ENCODE results near the gene CEP128.

Gene CEP128

DNA sequence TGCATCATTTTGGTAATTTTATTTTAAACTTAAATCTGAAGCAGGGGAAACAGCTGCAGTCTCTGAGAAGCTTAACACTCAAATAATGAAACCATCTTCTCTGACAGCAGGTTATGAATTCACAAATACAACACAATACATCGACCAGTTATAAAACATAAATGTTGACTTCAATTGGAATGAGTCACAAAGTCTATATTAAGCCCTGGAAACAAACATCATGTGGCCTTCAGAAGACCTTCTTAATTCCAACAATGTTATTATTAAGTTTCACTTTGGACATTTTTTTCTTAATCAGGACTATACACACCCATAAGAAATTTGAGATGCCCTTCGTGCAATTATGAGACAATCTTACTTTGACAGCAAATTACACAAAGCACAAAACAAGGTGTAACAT is 68.9 kb downstream of the CEP128 start:
- DNase-seq = no peak

DNA sequence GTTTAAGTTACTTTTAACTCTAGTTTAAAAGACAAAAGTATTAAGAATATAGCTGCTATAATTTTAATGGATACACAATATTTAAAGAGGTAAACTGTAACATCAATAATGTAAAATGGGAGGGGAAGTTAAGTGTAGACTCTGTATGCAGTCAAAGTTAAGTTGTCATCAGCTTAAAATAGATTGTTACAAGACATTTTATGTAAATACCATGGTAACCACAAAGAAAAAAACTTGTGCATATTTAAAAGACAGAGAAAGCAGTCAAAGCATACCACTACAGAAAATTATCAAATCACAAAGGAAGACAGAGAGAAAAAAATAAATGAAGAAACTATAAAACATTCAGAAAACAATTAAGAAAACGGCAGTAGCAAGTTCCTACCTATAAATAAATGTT is 73.3 kb downstream of the CEP128 start:
- DNase-seq = no peak

DNA sequence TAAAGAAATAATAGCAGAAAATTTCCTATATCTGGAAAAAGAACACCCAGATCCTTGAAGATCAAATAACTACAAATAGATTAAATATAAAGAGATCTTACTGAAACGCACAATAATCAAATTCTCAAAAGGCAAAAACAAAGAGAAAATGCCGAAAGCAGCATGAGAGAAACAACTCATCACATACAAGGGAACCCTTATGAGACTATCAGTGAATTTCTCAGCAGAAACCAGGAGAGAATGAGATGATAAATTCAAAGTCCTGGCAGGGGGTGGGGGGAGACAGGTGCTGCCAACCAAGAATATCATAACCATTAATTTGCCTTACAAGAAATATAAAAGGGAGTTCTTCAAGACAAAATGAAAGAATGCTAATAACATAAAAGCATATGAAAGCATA is 73.7 kb downstream of the CEP128 start:
- DNase-seq = no peak

DNA sequence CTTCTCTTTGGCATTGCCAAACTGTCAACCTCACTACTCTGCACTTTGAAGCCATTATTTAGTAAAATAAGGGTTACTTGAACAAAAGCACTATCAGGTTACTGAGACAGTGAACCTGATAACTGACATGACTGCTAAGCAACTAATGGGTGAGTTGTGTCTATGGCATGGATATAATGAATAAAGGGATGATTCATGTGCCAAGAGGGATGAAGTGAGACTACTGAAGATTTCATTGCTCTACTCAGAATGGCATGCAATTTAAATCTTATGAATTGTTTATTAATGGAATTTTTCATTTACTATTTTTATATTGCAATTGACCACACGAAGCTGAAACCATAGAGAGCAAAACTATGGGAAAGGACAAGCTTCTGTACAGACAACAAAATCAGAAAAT is 74.4 kb downstream of the CEP128 start:
- DNase-seq = no peak

DNA sequence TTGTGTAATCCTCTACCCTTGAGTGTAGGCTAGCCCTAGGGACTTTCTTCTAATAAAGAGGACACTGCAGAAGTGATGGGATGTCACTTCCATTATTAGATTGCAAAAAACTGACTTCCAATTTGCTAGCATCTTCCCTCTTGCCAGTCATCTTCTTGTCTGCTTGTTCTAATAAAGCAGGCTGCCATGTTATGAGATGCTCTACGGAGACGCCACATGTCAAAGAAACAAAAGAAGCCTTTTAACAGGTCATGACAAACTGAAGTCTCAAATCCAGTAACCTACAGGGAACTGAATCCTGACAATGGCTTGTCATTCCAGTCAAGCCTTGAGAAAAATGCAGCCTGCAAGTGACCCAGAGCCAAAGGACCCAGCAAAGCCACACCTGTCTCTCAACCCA is 76.0 kb downstream of the CEP128 start:
- DNase-seq = no peak

DNA sequence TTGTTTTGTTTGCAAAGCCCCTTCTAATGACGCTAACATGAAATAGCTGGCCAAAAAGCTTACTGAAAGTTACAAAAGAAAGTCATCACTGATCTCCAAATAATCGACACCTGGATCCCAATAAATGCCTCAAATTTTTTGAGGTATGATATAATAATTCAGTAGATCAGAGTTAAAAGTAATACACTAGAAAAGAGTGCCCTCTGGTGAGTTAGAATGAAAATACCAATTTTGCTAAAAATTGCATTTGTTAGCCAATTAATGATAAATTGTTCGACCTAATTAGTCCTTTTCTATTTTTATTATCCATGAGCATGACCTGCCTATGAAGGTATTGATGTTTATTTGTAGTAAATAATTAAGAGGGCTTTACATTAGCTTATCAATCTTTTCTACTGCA is 78.6 kb downstream of the CEP128 start:
- DNase-seq = no peak

DNA sequence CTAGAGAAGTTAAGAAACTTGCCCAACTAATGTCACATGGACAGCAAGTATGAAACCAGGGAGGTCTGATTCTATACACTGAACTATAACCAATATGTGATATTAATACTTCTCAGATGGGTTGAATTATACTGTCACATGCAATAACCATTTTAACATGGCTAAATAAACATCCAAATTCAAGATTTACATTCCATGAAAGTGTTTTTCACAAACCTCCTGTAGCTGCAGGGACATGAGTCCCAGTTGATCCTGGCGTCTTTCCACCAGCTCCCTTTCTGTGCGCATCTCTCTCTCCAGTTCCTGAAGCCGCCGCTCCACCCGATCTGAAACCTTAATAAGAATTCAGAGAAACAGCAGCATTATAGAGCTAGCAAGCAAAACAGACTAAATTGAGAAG is 79.0 kb downstream of the CEP128 start:
- DNase-seq = no peak

DNA sequence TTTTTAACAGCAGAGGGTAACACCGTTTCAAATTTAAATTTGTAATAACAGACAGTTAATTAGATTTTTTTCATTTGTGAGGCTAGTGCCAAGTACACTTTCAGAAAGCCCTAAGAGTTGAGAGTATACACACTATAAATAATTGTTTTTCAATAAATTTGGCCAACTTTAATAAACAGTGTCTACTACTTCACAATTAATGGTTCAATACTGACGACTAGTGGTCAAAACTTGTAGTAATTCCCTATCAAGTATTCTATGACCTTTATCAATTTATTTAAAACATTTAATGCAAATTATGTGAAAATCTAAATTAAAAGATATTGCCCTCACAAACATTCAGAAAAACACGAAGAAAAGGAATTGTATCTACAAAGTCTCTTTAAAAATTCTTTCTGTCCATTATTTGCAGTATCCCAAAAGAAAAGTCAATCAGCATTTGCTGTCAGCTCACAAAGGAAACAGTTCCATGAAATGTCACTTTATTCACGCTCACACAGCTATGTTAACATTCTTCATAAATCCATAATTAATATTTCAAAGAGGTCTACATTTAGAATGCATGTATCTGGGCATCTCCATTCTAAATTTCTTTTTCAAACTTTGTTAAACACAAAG is 91.2 kb downstream of the CEP128 start:
- DNase-seq = peak; percentile 31

DNA sequence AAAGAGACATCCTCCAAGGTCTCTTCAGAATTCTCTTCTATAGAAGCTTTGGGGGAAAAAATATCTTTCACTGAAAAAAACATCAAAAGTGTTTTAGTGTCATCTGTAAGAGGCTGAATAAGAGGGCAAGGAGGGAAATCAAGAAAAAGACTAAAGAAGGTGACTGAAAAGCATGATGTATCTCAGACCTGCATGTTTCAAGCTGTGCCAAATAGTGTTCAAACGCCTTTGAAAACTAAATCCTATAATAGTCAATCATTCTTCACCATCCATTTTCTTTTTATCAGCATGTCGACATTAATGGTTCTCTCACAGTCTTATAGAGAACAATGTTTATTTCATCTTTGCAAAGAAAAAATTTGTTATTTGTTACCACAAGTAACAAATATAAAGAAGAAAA is 94.5 kb downstream of the CEP128 start:
- DNase-seq = no peak

DNA sequence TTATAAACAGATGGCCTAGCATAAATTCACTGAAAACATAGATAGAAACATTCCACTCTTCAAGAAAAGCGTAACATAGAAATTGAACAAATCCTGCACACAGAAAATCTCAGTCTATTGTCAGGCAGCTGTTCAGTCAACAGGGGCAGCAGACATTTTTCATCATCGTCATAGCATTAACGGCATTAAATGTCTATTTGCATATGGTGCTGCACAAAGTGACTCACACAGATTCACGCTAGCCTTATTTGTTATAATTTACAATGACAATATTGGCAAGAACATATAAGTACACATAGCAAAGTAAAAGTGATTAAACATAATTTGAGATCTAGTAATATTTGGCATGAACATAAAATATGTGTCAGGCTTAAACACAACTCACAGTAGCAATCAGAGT is 95.7 kb downstream of the CEP128 start:
- no peak for DNase-seq

DNA sequence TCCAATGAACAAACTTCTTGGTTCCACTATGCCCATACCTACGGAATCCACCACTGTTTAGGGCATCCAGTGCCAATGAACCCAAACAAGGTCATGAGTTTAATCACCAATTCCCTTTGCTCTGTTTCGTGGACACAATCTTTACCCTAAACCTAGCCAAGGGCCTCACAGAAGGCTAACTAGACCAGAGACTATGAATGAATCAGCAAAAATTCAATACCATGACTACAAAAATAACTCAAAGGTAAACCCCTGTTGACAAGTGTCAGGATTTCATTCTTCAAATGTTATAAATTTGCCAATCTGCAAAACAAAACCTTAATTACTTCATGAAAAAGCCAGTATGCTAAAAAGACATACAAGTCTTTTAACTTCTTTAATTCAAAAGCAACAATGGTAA is 96.7 kb downstream of the CEP128 start:
- no peak for DNase-seq

DNA sequence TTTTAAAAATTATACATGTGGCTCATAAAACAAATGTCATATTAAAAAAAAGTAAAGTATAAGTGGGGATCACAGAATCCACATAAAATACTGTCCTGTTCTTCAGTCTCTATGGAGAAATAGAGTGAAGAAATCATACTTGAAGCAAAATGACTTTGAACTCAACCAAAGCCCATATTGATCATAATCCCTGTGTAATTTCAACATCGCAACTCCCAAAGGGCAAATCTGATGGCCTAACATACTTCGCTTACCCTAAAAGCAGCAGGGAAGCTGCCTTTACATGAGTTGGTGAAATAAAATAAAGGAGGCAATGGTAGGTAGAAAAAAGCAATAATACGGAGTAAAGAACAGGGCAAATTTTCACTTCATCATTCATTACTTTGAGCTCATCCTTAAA is 101.8 kb downstream of the CEP128 start:
- DNase-seq = no peak

DNA sequence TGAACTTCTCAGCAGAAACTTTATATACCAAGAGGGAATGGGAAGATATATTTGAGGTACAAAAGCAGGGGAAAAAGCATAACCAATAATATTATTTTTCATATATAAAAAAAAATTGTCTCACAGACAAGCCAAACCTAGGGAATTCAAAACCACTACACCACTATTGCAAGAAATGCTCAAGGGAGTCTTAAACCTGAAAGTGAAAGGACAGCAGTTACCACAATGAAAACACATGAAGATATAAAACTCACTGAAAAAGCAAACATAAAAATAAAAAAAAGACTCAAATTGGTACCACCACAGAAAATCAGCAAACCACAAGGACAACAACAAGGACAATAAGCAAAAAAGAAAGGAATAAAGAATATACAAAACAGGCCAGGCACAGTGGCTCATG is 131.9 kb downstream of the CEP128 start:
- peak; percentile 5 for DNase-seq

DNA sequence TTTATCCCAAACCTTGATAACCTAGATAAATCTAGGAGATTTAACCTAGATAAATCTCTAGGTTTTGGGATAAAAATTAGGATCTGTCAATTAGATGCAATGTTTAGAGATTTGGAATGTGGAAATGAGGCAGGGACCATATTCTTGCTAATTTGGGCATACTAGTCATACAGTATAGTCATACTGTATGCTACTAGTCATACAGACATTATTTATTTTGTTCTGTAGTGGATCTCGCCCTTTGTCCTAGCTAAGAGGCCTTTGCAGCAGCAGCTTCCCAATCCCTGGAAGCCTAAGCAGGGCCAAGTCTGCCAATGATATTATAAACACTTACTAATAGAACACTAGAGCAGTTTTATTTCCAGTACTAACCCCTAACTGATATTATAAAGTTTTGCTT is 136.4 kb downstream of the CEP128 start:
- DNase-seq = no peak

DNA sequence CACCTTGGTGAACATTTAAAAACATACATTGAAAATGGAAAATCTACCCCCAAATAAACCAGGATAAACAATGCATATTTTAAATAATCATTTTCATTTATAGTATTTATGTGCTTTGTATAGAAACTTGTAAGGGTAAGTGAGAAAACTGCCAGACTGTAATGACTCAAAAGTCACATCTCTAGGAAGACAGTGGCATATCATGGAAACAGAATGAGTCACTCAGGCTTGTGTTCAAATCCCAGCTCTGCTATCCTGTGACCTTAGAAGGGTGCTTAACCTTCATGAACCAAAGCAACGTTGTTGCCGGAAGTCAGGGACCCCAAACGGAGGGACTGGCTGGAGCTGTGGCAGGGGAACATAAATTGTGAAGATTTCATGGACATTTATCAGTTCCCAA is 142.7 kb downstream of the CEP128 start:
- DNase-seq = peak; percentile 30

DNA sequence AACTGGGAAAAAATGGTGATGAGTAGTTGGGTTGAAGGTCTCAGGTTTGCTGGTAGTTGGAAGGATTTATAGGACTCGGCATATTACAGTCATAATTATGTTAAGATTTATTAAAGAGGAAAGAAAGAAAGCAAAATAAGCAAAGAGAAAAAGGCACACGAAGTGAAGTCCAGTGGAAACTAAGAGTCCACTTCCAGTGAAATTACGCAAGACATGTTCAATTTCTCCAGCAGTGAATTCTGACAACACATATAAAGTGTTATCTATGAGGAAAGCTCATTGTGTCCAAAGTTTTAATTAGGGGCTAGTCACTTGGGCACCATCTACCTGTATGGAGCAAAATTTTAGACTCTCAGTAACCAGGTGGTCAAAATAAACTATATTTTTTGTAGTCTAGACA is 143.3 kb downstream of the CEP128 start:
- no peak for DNase-seq

DNA sequence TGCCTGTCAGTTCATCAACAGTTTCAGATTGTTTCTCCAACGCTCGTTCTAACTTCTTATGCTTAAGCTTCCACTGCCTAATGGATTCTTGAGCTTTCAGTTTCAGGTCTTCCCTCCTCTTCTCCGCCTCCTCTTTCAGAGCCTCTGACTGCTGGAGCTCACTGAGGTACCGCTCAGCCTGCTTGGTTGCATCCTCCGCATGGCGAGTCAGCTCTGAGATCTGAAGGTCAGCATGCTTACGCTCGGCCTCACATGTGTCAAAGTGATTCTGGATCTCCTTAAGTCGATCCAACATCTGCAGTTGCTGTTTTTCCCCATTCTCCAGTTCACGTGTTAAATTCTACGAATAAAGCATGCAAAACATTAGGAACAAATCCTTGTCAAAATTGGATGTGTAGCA is 148.8 kb downstream of the CEP128 start:
- no peak for DNase-seq

DNA sequence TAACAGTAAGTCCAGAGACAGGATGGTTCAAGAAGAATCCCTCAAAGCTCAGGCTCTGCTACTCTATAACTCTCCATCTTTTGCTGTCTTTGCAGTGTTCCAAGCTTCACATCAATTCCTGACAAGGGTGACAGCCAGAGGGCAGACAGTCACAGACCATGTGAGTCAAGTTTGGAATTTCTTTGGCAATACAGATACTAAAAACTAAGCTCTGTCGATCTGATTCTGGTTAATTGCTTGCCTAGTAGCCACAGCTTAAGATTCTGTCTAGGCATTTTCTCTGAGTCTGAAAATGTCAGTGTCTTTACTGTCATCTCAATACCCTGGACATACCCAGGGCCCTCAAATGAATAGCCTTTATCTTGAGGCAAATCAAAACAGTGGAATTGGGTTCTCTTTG is 153.7 kb downstream of the CEP128 start:
- no peak for DNase-seq

DNA sequence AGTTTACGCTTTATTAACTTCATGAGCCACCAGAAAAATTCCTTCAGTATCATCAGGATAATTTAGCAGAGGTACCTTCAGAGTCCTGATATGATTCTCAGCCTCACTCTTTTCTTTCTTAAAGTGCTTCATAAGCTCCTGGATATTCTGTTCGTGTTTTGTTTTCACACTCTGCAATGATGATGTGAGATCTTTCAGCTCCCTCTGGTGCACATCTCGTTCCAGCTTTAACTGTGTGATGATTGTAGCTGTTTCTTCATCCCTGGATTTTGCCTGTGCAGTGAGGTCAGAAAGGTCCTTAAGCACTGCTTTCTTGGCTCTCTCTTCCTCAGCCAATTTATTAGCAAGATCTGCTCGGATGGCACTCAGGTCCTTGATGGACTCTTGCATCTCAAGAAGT is 156.7 kb downstream of the CEP128 start:
- no peak for DNase-seq

DNA sequence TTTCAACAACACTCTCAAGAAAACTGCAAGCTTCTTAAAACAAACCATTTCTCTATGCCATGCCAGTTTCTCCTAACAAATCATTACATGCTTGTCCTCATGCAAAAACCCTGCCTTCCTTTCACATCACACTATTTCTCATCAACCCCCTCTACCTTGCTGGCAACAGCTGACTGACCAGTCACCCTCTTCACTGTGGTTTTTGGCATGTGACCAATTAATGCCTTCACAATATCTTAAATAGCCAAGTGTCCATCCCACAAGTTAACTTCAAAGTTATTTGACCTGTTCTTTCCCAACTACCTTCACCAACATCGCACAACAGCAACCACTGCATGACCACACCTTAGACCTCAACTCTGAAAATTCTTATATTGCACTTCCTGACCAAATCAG is 159.6 kb downstream of the CEP128 start:
- DNase-seq = no peak

DNA sequence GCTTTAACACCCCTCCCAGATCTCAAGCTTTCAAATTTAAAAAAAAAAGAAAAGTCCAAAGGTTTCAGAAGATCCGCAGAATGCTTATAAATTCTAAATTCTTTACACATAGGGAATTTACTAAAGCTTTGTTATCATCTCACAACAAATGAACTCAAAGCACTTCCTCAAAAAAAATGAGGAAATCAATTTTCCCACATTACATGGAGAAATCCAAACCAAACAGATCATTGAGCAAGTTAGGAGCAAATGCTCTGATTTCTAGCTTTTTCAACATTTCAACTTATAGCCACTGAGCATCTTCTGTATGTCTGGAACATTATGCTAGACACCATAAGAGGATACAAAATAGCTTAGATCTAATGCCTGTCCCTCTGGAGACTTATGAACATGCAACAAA is 161.0 kb downstream of the CEP128 start:
- no peak for DNase-seq

DNA sequence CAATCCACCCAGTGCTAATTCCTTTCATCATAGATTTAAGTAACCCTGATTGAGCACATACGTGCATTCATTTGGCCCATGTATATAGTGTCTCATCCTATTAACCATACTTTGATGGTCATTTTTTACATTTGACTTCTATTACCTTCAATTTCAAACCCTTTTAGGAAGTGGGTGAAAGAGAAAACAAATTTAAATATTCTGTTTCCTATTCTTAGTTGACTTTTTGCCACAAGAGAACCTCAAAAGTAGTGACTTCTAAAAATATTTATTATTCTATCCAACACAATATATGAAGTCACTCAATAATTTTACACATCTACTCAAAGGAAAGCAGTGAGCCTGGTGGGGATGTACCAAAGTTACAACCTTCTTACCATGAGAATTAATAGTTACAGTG is 164.9 kb downstream of the CEP128 start:
- DNase-seq = no peak

DNA sequence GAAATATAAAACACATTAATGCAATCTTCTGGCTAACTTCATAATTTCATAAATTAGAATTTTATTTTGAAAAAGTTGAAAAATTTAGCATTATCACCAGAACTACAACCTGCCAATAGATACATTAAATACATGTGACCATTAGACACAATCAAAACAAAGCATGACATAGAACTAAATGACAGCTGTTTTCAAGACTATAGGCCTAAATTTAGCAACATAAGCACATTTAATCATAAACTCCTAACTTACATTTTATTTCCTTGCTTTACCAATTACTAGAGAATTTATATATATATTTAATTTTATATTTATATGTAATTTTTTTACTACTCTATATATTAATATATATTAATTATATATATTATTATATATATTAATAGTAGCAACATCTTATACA is 165.4 kb downstream of the CEP128 start:
- no peak for DNase-seq

DNA sequence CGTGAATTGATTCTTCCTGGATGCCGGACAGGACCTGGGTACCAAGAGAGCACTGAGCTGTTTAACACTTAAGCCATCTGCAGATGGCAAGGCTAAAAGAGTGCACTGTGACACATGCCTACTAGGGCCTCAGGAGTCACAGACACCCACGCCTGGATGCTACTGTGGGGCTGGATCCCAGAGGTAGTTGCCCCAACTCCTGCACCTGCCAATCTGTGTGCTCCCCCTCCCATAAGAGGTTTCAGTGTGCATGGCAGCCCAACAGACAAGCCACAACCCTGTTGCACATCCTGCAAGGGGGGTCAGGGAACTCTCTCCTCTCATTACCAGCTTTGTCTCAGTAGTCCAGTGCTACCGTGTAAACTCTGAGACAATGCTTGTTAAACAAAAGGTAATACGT is 169.0 kb downstream of the CEP128 start:
- no peak for DNase-seq

DNA sequence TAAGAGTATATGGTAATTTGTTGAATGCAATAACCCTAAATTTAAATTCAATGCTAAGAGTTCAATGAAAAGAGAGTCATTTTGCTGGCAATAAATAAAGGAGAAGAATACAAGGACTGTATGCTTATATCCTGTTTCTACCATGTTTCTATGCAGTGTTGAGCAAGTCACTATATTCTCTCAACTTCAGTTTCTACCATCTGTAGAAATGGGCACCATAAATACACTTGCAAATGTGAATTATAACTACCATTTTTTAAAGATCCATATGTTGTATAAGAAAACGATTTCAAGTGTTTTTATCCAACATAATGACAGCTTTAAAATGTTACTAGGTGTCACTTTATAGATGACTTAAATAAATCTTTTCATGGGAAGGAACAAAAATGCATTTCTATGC is 170.3 kb downstream of the CEP128 start:
- no peak for DNase-seq

Measured in activated CD4-positive, alpha-beta T cell treated with anti-CD3 and anti-CD28 coated beads, Interleukin-2, Interleukin-6, amounts not matched to agents 100 ng/mL and 50 ng/mL, durations not matched to agents 16 hours and 8 hours (primary cell).